Body of pancreas (tissue), 4 donors: Measurements from ENCODE around the gene AURKB.

ENCODE experiments used
- POLR2A ChIP-seq, 3 donors: fragments of 450-650 bp; IDR thresholded peaks; one replicate each; pipeline ENCODE4 v1.6.1; 2016; ENCODE audit warnings: antibody characterized with exemption in 3 of 3, mild to moderate bottlenecking in 2 of 3
- TF ChIP-seq, protein P1 (sequence below), 7 experiments: fragments of 450-650 bp in 4 of 7; fragments of 200-600 bp in 3 of 7; sonication (generic) in 3 of 7; IDR thresholded peaks; one replicate each; pipeline ENCODE4 v1.5.1; 2016 to 2019; ENCODE audit warnings: antibody characterized with exemption in 7 of 7

- peak; percentile 16 to 77 (median 73) for TF ChIP-seq POLR2A (IDR thresholded peaks at IDR 0.05)
- TF ChIP-seq, protein P1, sequence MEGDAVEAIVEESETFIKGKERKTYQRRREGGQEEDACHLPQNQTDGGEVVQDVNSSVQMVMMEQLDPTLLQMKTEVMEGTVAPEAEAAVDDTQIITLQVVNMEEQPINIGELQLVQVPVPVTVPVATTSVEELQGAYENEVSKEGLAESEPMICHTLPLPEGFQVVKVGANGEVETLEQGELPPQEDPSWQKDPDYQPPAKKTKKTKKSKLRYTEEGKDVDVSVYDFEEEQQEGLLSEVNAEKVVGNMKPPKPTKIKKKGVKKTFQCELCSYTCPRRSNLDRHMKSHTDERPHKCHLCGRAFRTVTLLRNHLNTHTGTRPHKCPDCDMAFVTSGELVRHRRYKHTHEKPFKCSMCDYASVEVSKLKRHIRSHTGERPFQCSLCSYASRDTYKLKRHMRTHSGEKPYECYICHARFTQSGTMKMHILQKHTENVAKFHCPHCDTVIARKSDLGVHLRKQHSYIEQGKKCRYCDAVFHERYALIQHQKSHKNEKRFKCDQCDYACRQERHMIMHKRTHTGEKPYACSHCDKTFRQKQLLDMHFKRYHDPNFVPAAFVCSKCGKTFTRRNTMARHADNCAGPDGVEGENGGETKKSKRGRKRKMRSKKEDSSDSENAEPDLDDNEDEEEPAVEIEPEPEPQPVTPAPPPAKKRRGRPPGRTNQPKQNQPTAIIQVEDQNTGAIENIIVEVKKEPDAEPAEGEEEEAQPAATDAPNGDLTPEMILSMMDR (IDR thresholded peaks at IDR 0.05), result peak in 2 of 7 experiments; percentile 12 to 13
Observed at GRCh38 chr17:8248751-8249607, 38.6 kb upstream of the AURKB start, which contains the start of gene PFAS.
